Measurements from ENCODE around the gene RNF222. TPM values are rescaled to one million over a fixed set of nuclear protein-coding genes. Genes with fewer than 3 reads are reported as not detected.
"Not testable (repeated sequence)": the region's sequence is repeated elsewhere in the genome, so short reads cannot be mapped to it uniquely, and the experiment has no call there.

The RNF222 gene
- total RNA-seq, 6 experiments from 2014 or later = not detected

DNA sequence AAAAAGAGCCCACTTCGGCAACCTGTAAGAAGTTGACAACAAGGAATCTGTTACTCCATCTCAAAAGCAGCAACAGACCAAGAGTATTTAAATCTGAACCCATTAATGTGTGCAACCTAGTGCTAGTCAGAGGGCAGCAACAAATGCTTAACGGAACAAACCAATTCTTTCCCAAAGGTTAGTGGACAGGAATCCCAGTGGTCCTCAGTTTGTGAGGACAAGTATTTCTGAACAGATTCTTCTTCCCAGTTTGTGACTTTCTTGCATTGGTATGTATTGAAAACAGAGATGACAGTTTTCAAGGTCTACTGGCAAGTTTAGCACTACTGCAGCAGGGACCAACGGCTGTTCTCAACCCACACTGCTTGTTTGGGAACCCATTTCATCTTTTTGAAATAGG is 17.6 kb downstream of the RNF222 start:
- Histone ChIP-seq H3K4me3 (no peak overlapping the region), H3K4me1 (peaks cover 0 to 35% (median 18%) of the 10 kb centered on the region in 4 donors), H3K9me3 (no peaks in the 10 kb centered on the region), H3K27me3 (no peaks in the 10 kb centered on the region), H3K27ac (no peak overlapping the region), H3K36me3 (peaks cover 10 to 48% (median 27%) of the 10 kb centered on the region in 4 donors)
- no peak for TF ChIP-seq POLR2A (IDR thresholded peaks at IDR 0.05)
- TF ChIP-seq, protein P1, sequence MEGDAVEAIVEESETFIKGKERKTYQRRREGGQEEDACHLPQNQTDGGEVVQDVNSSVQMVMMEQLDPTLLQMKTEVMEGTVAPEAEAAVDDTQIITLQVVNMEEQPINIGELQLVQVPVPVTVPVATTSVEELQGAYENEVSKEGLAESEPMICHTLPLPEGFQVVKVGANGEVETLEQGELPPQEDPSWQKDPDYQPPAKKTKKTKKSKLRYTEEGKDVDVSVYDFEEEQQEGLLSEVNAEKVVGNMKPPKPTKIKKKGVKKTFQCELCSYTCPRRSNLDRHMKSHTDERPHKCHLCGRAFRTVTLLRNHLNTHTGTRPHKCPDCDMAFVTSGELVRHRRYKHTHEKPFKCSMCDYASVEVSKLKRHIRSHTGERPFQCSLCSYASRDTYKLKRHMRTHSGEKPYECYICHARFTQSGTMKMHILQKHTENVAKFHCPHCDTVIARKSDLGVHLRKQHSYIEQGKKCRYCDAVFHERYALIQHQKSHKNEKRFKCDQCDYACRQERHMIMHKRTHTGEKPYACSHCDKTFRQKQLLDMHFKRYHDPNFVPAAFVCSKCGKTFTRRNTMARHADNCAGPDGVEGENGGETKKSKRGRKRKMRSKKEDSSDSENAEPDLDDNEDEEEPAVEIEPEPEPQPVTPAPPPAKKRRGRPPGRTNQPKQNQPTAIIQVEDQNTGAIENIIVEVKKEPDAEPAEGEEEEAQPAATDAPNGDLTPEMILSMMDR (IDR thresholded peaks at IDR 0.05) = no peak
- DNase-seq = no peak
- intact Hi-C loops (cut with DNase I) = no loop called here
- ATAC-seq = no peak
- whole genome bisulfite sequencing (ENCODE audit: insufficient coverage, low coverage, low lambda C conversion rate, missing lambda C conversion rate) = 56% methylated on average over 3 of the region's 3 CpGs

DNA sequence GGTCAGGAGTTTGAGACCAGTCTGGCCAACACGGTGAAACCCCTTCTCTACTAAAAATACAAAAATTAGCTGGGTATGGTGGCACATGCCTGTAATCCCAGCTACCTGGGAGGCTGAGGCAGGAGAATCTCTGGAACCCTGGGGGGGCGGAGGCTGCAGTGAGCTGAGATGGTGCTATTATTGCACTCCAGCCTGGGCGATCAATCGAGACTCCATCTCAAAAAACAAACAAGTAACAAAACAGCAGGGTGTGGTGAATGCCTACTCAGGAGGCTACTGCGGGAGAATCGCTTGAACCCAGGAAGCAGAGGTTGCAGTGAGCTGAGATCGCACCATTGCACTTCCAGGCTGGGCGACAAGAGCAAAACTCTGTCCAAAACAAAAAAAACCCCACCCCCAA is 19.5 kb downstream of the RNF222 start:
- intact Hi-C loops (cut with DNase I); DNase-seq; H3K9me3 ChIP-seq; H3K4me3 ChIP-seq; H3K27ac ChIP-seq; ATAC-seq; H3K27me3 ChIP-seq: not testable (repeated sequence)
- peaks cover 10 to 48% (median 27%) of the 10 kb centered on the region in 4 donors for H3K36me3 ChIP-seq
- 75% methylated on average over 8 of the region's 8 CpGs for WGBS (ENCODE audit: insufficient coverage, low coverage, low lambda C conversion rate, missing lambda C conversion rate)
- H3K4me1 ChIP-seq = peaks cover 0 to 29% (median 18%) of the 10 kb centered on the region in 4 donors

DNA sequence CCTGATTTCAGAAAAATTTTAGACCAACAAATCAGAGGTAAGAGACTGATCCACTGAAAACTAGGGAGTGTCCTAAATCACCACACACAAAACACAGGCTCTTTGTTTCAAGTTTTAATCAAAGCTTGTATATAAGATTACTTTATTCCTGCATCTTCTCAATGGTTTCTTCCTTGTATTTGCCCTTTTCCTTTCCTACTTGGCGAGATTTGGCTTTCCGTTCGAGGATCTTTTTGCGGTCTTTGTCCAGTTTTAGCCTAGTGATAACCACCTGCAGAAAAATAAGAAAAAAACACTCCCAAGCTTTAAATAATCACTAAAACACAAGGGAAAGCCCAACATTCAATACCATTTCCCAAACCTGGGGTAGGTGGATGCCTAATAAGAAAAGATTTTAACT is 20.2 kb downstream of the RNF222 start:
- WGBS (ENCODE audit: insufficient coverage, low coverage, low lambda C conversion rate, missing lambda C conversion rate) = 91% methylated on average over 4 of the region's 4 CpGs
- Histone ChIP-seq H3K27me3 (no peaks in the 10 kb centered on the region), H3K4me3 (no peak overlapping the region), H3K27ac (no peak overlapping the region), H3K36me3 (peaks cover 10 to 48% (median 27%) of the 10 kb centered on the region in 4 donors), H3K9me3 (no peaks in the 10 kb centered on the region), H3K4me1 (peaks cover 0 to 29% (median 18%) of the 10 kb centered on the region in 4 donors)
- intact Hi-C loops (cut with DNase I) = no loop called here
- no peak for ATAC-seq
- no peak for DNase-seq
- TF ChIP-seq, protein P1 (IDR thresholded peaks at IDR 0.05) = no peak
- TF ChIP-seq POLR2A (IDR thresholded peaks at IDR 0.05) = no peak

DNA sequence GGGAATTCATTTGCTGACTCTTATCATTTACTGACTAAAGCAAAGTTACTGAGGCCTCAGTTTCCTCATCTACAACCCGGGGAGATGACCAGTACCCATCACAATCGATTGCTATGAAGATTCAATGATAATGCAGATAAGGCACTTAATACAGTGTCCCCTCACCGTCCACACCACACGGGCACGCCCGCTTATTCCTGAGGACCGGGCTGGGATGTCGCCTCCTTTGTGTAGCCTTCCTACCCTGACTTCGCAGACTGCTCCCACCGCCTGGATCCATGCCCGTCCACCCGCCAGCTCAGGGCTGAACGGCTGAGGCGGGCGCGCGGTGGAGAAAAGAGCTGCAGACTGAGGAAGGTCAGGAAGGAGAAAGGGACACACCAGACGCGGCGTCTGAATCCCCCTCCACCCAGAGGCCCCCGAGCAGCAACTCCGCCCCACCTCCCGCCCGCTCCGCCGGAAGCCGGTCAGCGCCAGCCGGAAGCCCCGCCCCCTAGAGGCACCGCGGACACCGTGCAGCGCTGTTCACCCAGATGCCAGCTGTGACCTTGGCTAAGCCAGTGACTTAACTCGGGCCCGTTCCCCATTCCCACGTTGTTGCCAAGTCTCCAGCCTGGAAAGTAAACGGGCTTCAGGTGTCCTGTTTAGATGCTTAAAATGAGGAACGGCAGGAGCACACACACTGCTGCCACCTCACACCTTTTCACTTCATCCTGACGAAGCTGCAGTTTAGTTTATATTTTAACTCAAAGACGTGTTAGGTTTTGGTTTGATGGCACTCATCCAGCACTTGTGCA is 21.2 kb downstream of the RNF222 start, which contains the start of gene KRABD2:
TSS of gene KRABD2 (minus strand) at position 434 of the 797 bp plus-strand sequence.
- Histone ChIP-seq H3K4me3 (peak within 1 kb of the TSS; percentile 60 to 85 (median 73)), H3K27ac (peak within 1 kb of the TSS; percentile 49 to 66 (median 57)), H3K4me1 (peaks cover 0 to 20% (median 14%) of the 10 kb centered on the region in 4 donors), H3K27me3 (no peaks in the 10 kb centered on the region), H3K36me3 (peaks cover 10 to 45% (median 26%) of the 10 kb centered on the region in 4 donors), H3K9me3 (no peaks in the 10 kb centered on the region)
- 2% methylated on average over 16 of the region's 41 CpGs for WGBS (ENCODE audit: insufficient coverage, low coverage, low lambda C conversion rate, missing lambda C conversion rate)
- DNase-seq (peak; percentile 94 to 96 (median 95)), ATAC-seq (peak; percentile 97 to 99 (median 99))
- intact Hi-C loops (cut with DNase I) = no loop called here
- peak; percentile 67 for TF ChIP-seq POLR2A (IDR thresholded peaks at IDR 0.05)
- TF ChIP-seq, protein P1 (IDR thresholded peaks at IDR 0.05) = peak; percentile 49 to 59 (median 54)

DNA sequence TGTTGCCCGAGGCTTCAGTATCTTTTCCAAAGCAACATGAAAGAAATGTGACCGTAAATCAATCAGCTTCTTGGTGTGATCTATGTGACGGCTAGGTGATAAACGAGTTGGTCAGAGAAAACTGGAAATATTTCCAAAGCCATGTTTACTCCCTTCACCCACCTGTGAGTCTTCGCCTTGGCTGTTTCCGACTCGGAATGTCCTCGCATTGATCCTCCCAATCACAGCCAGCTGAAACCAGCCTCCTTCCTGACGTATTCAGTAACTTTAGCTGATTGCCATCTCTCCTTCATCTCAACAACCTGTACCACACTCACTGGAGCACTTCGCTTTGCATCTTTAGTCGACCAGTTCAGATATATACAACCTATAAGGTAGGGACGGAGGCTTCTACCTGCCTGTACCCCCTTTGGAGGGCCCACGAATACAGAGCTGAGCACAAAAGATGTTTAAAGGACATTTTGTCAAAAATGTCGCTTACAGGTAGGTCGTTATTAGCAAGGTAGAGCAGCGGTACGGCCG is 21.8 kb downstream of the RNF222 start:
- Histone ChIP-seq H3K27ac (peak overlapping the region; percentile 49 to 66 (median 57)), H3K27me3 (no peaks in the 10 kb centered on the region), H3K4me1 (peaks cover 0 to 14% (median 8%) of the 10 kb centered on the region in 4 donors), H3K36me3 (peaks cover 10 to 38% (median 23%) of the 10 kb centered on the region in 4 donors), H3K9me3 (no peaks in the 10 kb centered on the region), H3K4me3 (peak overlapping the region; percentile 60 to 85 (median 73))
- DNase-seq = no peak
- WGBS (ENCODE audit: insufficient coverage, low coverage, low lambda C conversion rate, missing lambda C conversion rate) = 13% methylated on average over 17 of the region's 18 CpGs
- intact Hi-C loops (cut with DNase I) = no loop called here
- ATAC-seq = peak in 2 of 4 donors; percentile 1 to 5
- TF ChIP-seq, protein P1 (IDR thresholded peaks at IDR 0.05) = no peak
- no peak for TF ChIP-seq POLR2A (IDR thresholded peaks at IDR 0.05)

DNA sequence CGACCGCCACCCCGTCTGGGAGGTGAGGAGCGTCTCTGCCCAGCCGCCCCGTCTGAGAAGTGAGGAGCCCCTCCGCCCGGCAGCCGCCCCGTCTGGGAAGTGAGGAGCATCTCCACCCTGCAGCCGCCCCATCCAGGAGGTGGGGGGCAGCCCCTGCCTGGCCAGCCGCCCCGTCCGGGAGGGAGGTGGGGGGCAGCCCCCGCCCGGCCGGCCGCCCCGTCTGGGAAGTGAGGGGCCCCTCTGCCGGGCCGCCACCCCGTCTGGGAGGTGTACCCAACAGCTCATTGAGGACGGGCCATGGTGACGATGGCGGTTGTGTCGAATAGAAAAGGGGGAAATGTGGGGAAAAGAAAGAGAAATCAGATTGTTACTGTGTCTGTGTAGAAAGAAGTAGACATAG is 23.8 kb downstream of the RNF222 start:
- Histone ChIP-seq H3K36me3 (peaks cover 4 to 32% (median 14%) of the 10 kb centered on the region in 4 donors), H3K4me1 (peaks cover 0 to 14% (median 5%) of the 10 kb centered on the region in 4 donors)
- ATAC-seq; H3K4me3 ChIP-seq; H3K9me3 ChIP-seq; DNase-seq; H3K27ac ChIP-seq; intact Hi-C loops (cut with DNase I); H3K27me3 ChIP-seq: not testable (repeated sequence)
- WGBS (ENCODE audit: insufficient coverage, low coverage, low lambda C conversion rate, missing lambda C conversion rate) = no CpG with 5 or more reads among the region's 26 CpGs
